GM21619 (cell line): ENCODE data around the gene HMG20A.
"Not testable (repeated sequence)": the region's sequence is repeated elsewhere in the genome, so short reads cannot be mapped to it uniquely, and the experiment has no call there.

Experiments
- ATAC-seq: cut with Tn5 transposase; IDR thresholded peaks from one replicate; pipeline ENCODE4 v1.9.1; 2021; ENCODE audit not compliant: unreplicated experiment

Gene HMG20A

GRCh38 chr15:77420610-77421369 lies at the start of gene HMG20A:
TSS of gene HMG20A (plus strand) at chr15:77420888. CDS start at chr15:77458408, 37,520 bp downstream.
- ATAC-seq: peak; percentile 33

- no peak for ATAC-seq
These were observed 48.7 kb upstream of the HMG20A start for GRCh38 chr15:77371850-77372563.

- no peak for ATAC-seq
These were observed 47.2 kb upstream of the HMG20A start for GRCh38 chr15:77373441-77373840.

- no peak for ATAC-seq
These were observed 45.6 kb upstream of the HMG20A start for GRCh38 chr15:77375133-77375532.

DNA sequence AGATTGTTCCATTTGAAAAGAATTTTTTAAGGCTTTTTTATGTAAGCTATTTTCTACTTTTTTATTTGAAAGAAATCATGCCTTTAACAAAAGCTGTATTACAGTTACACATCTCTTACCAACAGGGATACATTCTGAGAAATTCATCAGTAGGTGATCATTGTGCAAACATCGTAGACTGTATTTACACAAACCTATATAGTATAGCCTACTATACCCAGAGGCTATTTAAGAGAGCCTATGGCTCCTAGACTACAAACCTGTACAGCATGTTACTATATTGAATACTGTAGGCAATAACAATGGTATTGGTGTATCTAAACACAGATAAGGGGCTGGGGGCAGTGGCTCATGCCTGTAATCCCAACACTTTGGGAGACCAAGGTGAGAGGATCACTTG lies 43.9 kb upstream of the HMG20A start:
- ATAC-seq: no peak

DNA sequence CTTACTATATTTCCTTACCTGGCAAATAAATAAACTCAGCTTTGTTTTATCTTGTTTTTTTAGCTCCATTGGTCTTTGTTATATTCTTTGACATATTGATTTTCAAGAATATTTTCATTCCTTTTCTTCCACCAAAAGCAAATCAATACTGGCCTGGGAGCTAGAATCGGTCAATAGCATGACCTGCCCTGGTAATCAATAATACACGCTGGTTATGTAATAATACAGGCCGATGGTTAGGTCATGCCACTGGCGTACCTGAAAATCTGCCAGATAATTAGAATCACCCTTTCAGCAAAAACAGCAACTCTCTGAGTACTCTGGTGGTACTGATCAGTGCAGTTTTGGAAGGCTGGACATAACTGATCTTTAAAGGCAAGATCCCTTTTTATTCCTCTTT lies 40.7 kb upstream of the HMG20A start:
- ATAC-seq: no peak

DNA sequence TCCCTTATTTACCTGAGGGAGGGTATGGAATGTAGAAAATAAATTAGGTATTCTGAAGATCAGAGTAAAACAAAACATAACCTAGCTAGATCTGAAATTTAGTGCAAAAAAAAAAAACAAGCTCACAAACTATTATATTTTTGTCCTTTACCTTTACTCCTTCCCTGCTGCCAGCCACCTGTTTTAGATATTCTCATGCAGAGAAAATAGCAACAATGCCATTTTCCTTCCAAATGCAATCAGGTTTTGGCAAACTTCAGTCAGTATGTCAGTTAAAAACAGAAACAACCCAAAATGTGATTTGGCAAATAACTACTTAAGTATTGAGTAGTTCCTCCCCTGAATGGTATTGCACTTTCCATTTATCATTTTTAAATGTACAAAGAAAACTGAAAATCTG lies 36.6 kb upstream of the HMG20A start:
- no peak for ATAC-seq

DNA sequence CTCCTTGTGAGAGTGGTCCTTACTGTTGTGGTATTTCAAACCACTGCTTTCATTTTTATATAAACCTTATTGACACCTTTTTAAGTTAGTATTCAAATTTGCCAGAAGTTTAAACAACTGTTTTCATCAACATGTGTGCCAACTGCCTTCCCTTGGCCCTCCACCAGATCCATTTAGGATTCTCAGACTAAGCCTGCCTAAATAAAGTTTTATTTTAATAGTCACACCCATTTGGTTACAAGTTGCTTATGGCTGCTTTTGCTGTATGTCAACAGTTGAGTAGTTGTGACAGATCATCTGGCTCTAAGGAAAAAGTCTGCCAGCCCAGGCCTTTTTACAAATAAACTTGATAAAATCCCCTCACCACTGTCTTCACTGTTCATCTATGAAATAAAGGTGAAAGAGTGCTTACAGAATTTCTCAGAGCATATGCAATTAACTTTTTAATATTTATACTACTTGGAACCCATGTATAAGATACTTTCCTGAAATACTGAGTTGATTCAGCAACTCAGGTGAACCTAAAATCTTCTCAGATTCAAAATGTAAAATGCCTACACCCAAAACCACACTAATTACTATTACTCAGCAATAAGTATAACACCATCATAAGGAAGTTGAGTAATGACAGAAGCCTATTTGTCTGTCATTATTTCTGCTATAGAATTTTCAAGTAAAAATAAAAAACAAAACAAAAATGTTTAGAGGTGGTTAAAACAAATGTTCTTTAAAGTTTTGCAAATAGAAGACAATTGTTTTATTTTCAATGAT lies 35.9 kb upstream of the HMG20A start:
- no peak for ATAC-seq

DNA sequence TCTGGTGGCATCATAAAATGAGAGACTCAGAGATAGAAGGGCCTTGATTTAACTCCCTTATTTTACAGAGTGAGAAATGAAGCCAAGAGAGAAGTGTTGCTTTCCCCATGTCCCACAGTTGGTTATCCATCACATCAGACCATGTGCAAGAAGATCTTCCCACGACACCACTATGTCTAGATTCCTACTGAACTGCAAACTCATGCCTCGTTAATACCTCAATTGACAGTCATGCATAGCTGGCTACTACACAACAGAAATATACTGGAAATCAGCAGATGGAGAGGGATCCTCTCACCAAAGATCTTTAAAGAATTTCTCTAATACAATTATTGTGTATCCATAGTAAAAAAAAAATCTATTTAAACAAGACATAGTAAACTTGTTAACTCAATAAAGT lies 34.1 kb upstream of the HMG20A start:
- no peak for ATAC-seq

GRCh38 chr15:77387365-77388105 lies 33.2 kb upstream of the HMG20A start:
- no peak for ATAC-seq

DNA sequence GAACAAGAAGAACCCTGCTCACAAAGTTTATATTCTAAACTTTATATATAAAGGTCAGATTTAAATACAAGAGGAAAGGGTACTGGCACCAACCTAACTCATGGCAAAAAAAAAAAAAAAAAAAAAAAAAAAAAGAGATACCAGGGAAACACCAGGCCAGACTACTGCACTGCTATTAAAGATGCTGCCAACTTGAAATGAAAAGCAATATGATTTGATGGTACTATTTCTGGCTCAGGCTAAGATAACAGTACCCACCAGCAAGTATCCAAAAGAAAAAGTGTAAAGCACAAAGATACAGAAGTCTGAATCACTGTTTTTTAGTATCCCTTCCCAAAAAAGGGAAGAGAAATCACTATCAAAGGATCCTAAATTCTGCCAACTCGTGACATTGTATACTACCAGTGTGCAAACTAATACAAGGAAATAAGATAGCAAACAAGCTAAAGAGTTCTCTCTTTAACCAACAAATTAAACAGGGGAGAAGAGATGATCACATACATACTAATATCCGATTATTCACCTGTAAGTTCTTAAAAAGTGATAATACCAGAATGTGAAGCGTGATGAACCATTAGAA lies 29.2 kb upstream of the HMG20A start:
- no peak for ATAC-seq

DNA sequence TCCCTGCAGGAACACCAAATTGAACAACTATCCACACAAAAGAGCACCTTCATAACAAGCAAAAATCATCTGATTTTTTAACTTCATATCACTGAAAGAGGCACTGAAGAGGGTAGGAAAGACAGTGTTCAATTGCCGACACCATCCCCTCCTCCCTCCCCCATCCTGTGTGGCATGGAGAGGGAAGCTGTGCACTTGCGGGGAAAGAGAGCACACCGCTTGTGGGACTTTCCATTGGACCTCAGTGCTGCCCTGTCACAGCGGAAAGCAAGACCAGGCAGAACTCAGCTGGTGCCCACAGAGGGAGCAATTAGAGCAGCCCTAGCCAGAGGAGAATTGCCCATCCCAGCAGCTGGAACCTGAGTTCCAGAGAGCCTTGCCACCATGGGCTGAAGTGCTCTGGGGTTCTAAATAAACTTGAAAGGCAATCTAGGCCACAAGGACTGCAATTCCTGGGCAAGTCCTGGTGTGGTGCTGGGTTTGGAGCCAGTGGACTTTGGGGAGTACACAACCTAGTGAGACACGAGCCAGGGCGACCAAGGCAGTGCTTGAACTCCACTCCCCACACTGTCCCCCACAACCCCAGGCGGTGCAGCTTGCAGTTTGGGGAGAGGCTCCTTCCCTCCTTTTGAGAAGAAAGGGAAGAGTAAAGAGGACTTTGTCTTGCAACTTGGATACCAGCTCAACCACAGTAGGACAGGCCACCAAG lies 27.8 kb upstream of the HMG20A start:
- no peak for ATAC-seq

DNA sequence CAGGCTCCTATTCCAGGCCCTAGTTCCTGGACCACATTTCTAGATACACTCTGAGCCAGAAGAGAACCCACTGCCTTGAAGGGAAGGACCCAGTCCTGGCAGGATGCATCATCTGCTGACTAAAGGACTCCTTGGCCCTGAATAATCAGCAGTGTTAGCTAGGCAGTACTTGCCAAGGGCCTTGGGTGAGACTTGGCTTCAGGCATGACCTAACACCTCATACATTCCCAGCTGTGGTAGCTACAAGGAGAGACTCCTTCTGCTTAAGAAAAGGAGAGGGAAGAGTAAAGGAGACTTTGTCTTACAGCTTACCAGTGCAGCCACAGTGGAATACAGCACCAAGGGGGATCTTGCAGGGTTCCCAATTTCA lies 27.2 kb upstream of the HMG20A start:
- no peak for ATAC-seq

DNA sequence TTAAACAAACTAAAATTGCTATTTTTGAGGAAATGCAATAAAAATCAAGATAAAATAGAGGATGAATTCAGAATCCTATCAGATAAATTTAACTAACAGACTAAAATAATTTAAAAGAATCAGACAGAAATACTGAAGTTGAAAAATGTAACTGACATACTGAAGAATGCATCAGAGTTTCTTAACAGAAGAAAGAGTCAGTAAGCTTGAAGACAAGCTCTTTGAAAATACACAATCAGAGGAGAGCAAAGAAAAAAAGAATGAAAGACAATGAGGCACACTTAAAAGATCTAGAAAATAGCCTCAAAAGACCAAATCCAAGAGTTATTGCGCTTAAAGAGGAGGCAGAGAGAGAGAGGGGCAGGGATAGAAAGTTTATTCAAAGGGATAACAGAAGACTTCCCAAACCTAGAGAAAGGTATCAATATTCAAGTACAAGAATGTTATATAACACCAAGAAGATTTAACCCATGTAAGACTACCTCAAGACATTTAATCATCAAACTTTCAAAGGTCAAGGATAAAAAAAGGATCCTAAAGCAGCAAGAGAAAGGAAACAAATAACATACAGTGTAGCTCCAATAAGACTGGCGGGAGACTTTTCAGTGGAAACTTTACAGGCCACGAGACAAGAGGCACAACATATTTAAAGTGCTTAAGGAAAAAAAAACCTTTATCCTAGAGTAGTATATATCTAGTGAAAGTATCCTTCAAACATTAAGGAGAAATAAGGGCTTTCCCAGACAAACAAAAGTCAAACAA lies 25.5 kb upstream of the HMG20A start:
- no peak for ATAC-seq

DNA sequence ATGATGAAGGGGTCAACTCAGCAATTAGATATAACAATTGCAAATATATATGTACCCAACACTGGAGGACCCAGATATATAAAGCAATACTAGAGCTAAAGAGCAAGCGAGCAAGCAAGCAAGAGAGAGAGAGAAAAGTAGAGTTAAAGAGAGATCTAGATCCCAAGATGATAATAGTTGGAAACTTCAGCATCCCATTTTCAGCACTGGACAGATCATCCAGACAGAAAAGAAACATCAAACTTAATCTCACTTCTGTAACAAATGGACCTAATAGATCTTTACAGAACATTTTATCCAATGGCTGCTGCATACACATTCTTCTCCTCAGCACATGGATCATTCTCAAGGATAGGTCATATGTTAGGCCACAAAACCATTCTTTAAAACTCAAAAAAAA lies 24.0 kb upstream of the HMG20A start:
- no peak for ATAC-seq

GRCh38 chr15:77398927-77399326 lies 21.8 kb upstream of the HMG20A start:
- no peak for ATAC-seq

- ATAC-seq: no peak
These were observed 20.4 kb upstream of the HMG20A start for GRCh38 chr15:77400258-77400657.

DNA sequence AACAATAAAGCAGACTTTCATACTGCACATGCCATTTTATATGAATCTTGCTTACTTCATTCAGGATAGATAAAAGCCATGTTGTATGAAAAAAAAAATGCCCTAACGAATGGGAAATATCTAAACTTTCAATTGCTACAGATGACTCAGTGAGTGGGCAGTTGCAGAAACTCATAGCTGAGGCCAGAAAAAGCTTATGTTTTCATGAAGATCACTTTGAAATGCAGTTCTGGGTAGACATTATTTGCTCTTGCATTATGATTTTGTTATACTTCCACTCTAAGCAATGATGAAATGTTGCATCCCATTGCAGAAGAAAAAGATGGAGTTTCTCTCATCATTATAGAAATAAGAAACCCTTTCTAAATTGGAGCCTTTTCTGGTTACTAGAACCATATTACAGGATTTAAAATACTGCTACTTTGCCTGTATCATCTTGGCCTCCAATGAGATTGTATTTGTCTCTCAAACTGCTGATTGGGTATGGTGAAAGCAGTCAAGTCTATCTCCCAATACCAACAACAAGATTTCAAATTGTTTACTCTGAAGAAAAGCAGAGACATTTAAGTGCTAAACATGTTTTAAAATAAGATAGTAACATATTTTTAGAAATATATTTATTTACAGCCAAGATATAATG lies 17.8 kb upstream of the HMG20A start:
- no peak for ATAC-seq

- ATAC-seq: not testable (repeated sequence)
These were observed 14.4 kb upstream of the HMG20A start for GRCh38 chr15:77406173-77406759.
